Hepatocyte (in vitro differentiated cells): ENCODE measurements around the gene CXCL11. TPM values are rescaled to one million over a fixed set of nuclear protein-coding genes. Genes with fewer than 3 reads are reported as not detected.

Experiments
- DNase-seq: peaks from one replicate; pipeline ENCODE4 v3.0.0-alpha.2; 2016; ENCODE audit warnings: low spot score
- H2AFZ ChIP-seq: fragments of 200-600 bp; sonication (generic); 2 replicates; pipeline ENCODE4 v1.6.0; 2016; ENCODE audit warnings: antibody characterized with exemption, mild to moderate bottlenecking
- H3K27ac ChIP-seq: fragments of 200-600 bp; sonication (generic); 2 replicates; pipeline ENCODE4 v1.5.1; 2016; ENCODE audit warnings: mild to moderate bottlenecking
- H3K27me3 ChIP-seq: fragments of 200-600 bp; sonication (generic); 2 replicates; pipeline ENCODE4 v1.6.1; 2016
- H3K36me3 ChIP-seq: fragments of 200-600 bp; sonication (generic); replicated peaks from 2 replicates; pipeline ENCODE4 v1.5.1; 2016; ENCODE audit warnings: low read depth; ENCODE audit not compliant: insufficient read depth
- H3K4me1 ChIP-seq: fragments of 200-600 bp; sonication (generic); 2 replicates; pipeline ENCODE4 v1.5.1; 2016; ENCODE audit warnings: mild to moderate bottlenecking, moderate library complexity; ENCODE audit not compliant: insufficient read depth
- H3K4me2 ChIP-seq: fragments of 200-600 bp; sonication (generic); 2 replicates; pipeline ENCODE4 v1.6.0; 2016
- H3K4me3 ChIP-seq: fragments of 200-600 bp; sonication (generic); 2 replicates; pipeline ENCODE4 v1.5.1; 2016; ENCODE audit warnings: mild to moderate bottlenecking
- H3K79me2 ChIP-seq: fragments of 200-600 bp; sonication (generic); 2 replicates; pipeline ENCODE4 v1.6.0; 2017; ENCODE audit warnings: mild to moderate bottlenecking
- H3K9me2 ChIP-seq: fragments of 200-600 bp; sonication (generic); replicated peaks from 2 replicates; pipeline ENCODE4 v1.6.0; 2017; ENCODE audit warnings: mild to moderate bottlenecking; ENCODE audit not compliant: insufficient read depth
- H3K9me3 ChIP-seq: fragments of 200-600 bp; sonication (generic); 2 replicates; pipeline ENCODE4 v1.5.1; 2016; ENCODE audit warnings: low read depth, mild to moderate bottlenecking
- H4K20me1 ChIP-seq: fragments of 200-600 bp; sonication (generic); 2 replicates; pipeline ENCODE4 v1.6.0; 2016; ENCODE audit warnings: mild to moderate bottlenecking; ENCODE audit not compliant: insufficient read depth, poor library complexity, severe bottlenecking
- EZH2 ChIP-seq: fragments of 200-600 bp; sonication (generic); IDR thresholded peaks from 2 replicates; pipeline ENCODE4 v1.6.1; 2016; ENCODE audit warnings: antibody characterized with exemption, mild to moderate bottlenecking, borderline replicate concordance
- EZH2phosphoT487 ChIP-seq: fragments of 200-600 bp; sonication (generic); IDR thresholded peaks from one replicate; pipeline ENCODE4 v1.6.1; 2018; ENCODE audit warnings: antibody characterized with exemption, mild to moderate bottlenecking, low read depth, moderate library complexity; ENCODE audit not compliant: unreplicated experiment, severe bottlenecking
- WGBS: methylation state at CpG from one replicate; pipeline ENCODE4 v1.1.6; 2016; ENCODE audit warnings: low lambda C conversion rate; ENCODE audit errors: missing lambda C conversion rate; 5-methylcytosine and 5-hydroxymethylcytosine counted together
- polyA plus RNA-seq: library from polyadenylated mRNA; unstranded; fragments of >200 nt; fragmentation: Nextera tagmentation; extraction: Ambion mirVana; gene quantifications from 2 replicates; pipeline ENCODE4 v1.2.1, GENCODE V29; 2016
- total RNA-seq: library from RNA; depleted of rRNA; stranded (reverse); fragments of >200 nt; gene quantifications from 2 replicates; pipeline ENCODE4 v1.2.3, GENCODE V29; 2014
- TF ChIP-seq, protein P1 (sequence below): fragments of 200-600 bp; sonication (generic); IDR thresholded peaks from 2 replicates; pipeline ENCODE4 v1.5.1; 2016; ENCODE audit warnings: antibody characterized with exemption, mild to moderate bottlenecking; ENCODE audit not compliant: poor library complexity

CXCL11 gene
- total and polyA plus RNA-seq, 2 experiments from 2014 or later = not detected

DNA sequence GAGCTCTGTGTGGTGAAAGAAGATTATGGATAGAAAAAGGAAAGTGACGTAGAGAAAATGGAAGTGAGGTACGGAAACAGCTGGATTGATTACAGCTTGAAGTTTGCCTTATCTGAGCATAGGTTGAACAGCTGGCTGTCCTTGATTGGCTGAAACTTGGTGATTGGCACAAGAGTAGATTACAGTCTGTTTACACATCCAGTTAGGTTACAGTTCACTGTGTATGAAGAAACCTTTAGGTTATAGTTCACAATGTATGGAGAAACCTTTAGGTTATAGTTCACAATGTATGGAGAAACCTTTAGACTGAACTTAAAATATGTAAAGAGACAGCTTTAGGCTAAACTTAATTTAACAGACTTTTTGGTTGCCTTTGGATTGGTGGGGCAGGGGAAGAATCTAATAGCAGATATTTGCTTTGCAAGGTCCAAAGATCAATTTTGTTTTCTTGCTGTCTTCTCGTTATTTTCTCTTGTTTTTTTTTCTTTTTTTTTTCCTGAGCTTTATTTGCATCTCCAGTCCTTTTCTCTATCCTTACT lies 23.1 kb upstream of the CXCL11 start:
- Histone ChIP-seq H3K4me3 (no peak overlapping the region), H3K9me3 (no peaks in the 10 kb centered on the region), H3K27me3 (no peaks in the 10 kb centered on the region), H3K79me2 (no peaks in the 10 kb centered on the region), H4K20me1 (no peaks in the 10 kb centered on the region), H3K27ac (no peak overlapping the region), H3K9me2 (no peaks in the 10 kb centered on the region), H3K4me2 (peak overlapping the region; percentile 36), H2AFZ (no peak overlapping the region), H3K36me3 (no peaks in the 10 kb centered on the region), H3K4me1 (no peaks in the 10 kb centered on the region)
- TF ChIP-seq EZH2 (no peak), EZH2phosphoT487 (no peak)
- TF ChIP-seq, protein P1, sequence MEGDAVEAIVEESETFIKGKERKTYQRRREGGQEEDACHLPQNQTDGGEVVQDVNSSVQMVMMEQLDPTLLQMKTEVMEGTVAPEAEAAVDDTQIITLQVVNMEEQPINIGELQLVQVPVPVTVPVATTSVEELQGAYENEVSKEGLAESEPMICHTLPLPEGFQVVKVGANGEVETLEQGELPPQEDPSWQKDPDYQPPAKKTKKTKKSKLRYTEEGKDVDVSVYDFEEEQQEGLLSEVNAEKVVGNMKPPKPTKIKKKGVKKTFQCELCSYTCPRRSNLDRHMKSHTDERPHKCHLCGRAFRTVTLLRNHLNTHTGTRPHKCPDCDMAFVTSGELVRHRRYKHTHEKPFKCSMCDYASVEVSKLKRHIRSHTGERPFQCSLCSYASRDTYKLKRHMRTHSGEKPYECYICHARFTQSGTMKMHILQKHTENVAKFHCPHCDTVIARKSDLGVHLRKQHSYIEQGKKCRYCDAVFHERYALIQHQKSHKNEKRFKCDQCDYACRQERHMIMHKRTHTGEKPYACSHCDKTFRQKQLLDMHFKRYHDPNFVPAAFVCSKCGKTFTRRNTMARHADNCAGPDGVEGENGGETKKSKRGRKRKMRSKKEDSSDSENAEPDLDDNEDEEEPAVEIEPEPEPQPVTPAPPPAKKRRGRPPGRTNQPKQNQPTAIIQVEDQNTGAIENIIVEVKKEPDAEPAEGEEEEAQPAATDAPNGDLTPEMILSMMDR = no peak
- DNase-seq = no peak
- WGBS = 52% methylated on average over 3 of the region's 3 CpGs

DNA sequence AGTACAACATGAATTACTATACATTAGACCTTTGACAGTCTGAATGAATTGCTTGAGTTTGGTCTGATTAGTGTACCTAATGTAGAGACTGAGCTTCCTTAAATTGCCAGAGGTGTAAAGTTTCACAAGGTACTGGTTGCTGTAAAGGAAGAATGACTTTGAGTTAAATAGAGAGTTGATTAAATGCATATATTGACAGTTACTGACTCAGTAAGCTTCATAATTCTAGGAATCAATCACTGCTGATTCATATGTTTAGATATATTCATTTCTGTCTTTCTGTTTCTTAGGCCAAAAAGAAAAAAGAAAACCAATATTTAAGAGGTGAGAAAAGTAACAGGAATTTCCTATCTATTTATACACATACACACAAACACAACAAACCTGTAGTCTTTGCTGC lies 22.4 kb upstream of the CXCL11 start:
- Histone ChIP-seq H4K20me1 (no peaks in the 10 kb centered on the region), H3K27ac (no peak overlapping the region), H3K4me1 (no peaks in the 10 kb centered on the region), H2AFZ (no peak overlapping the region), H3K36me3 (no peaks in the 10 kb centered on the region), H3K79me2 (no peaks in the 10 kb centered on the region), H3K4me3 (no peak overlapping the region), H3K27me3 (no peaks in the 10 kb centered on the region), H3K9me2 (no peaks in the 10 kb centered on the region), H3K9me3 (no peaks in the 10 kb centered on the region), H3K4me2 (peak overlapping the region; percentile 36)
- no peak for DNase-seq
- TF ChIP-seq EZH2 = no peak
- no peak for TF ChIP-seq EZH2phosphoT487

DNA sequence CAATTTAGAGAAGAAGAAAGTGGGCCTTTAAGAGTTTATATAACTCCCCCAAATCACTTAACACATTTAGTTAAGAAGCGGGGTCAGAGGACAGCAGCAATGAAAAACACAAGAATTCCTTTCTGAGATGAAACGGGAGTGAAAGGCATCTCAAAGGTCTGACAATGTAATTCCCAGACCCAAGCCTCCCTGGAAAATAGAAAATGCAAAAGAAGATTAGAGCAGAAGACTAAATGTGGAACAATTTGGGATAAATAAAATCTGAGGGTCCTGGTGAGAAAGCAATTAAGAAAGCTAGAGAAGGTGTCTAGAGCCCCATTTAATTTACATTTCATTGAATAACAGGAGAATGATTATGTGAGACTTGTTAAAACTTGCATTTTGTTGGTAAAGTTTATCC lies 19.6 kb upstream of the CXCL11 start:
- H3K9me3 ChIP-seq = no peaks in the 10 kb centered on the region
- H3K9me2 ChIP-seq = no peaks in the 10 kb centered on the region
- H4K20me1 ChIP-seq = no peaks in the 10 kb centered on the region
- H3K4me1 ChIP-seq = no peaks in the 10 kb centered on the region
- H3K4me3 ChIP-seq = no peak overlapping the region
- TF ChIP-seq, protein P1 = no peak
- TF ChIP-seq EZH2phosphoT487 (no peak), EZH2 (no peak)
- H3K27me3 ChIP-seq = no peaks in the 10 kb centered on the region
- no peak for DNase-seq
- no peak overlapping the region for H3K4me2 ChIP-seq
- no peak overlapping the region for H3K27ac ChIP-seq
- no peaks in the 10 kb centered on the region for H3K36me3 ChIP-seq
- no peaks in the 10 kb centered on the region for H3K79me2 ChIP-seq
- H2AFZ ChIP-seq = no peak overlapping the region
- 40% methylated on average over 2 of the region's 2 CpGs for WGBS

DNA sequence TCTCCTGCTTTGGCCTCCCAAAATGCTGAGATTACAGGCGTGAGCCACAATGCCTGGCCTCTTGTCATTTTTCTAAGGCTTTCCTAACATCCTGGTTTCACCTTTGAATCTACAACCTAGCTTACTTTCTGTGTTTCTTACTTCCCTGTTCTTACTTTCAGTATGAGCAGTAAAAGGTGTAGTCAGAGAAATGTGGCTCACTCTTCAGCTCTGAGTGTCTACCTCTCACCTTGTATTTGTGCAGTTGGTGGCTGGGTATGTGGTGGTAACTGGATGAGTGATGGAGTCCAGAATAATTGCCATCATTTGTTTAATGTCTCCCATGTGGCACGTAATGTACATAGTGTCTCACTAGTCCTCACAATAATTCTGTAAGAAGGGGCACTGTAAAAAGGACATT lies 19.1 kb upstream of the CXCL11 start:
- H3K4me2 ChIP-seq = no peak overlapping the region
- no peaks in the 10 kb centered on the region for H4K20me1 ChIP-seq
- no peak overlapping the region for H3K27ac ChIP-seq
- no peaks in the 10 kb centered on the region for H3K9me2 ChIP-seq
- DNase-seq = no peak
- 87% methylated on average over 2 of the region's 2 CpGs for WGBS
- H3K4me3 ChIP-seq = no peak overlapping the region
- TF ChIP-seq EZH2phosphoT487 (no peak), EZH2 (no peak)
- TF ChIP-seq, protein P1 = no peak
- H3K4me1 ChIP-seq = no peaks in the 10 kb centered on the region
- H3K27me3 ChIP-seq = no peaks in the 10 kb centered on the region
- no peaks in the 10 kb centered on the region for H3K36me3 ChIP-seq
- no peaks in the 10 kb centered on the region for H3K9me3 ChIP-seq
- no peak overlapping the region for H2AFZ ChIP-seq
- no peaks in the 10 kb centered on the region for H3K79me2 ChIP-seq
